NCI-H2029 treated with DMSO at 0.1 percent for 48 hours (cell line): ENCODE measurements around the gene ATP6V1B1.
"Not testable (repeated sequence)": the region's sequence is repeated elsewhere in the genome, so short reads cannot be mapped to it uniquely, and the experiment has no call there.

ENCODE experiments used
- DNase-seq: peaks from one replicate; lab custom pipeline; 2025; lab: John Stamatoyannopoulos, UW

Gene ATP6V1B1

DNA sequence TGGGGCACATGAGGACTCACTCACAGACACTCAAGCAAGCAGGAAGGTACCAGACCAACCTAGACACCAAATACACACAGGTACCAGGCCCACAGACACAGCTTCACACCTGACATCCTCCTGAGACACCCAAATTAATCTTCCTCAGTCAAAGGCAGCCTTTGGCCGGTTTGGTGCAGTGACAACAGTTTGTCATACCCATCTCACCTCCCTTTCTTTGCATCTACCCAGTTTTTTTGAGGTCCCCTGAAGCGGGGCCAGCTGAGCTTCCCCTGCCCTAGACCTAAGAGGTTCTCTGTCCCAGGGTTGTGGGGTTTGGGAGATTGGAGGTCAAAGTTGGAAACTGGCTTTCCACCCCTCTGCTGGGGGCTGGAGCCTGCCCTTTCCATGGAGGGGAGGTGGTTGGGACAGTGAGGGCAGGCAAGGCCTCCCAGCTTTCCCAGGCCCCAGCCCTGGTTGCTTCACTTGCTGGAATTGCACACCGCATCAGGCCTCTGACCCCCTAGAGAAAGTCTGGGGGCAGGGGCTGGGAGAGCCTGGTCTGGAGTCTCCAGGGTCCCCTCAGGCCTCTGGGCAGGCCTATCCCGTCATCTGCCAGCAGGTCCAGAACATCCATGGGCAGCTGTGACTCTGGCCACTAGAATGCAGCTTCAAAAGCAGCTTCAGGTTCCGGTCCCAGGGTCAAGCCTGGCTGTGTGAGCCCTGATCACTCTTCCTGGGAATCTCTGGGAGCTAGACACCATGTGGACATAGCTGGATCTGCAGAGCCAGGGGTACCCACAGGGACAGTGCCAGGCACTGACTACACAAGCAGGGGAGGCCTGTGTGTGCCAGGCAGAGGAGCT lies 71.5 kb downstream of the ATP6V1B1 start:
- no peak for DNase-seq

- DNase-seq, result no peak
These were observed 72.6 kb downstream of the ATP6V1B1 start for GRCh38 chr2:71008342-71008741.

DNA sequence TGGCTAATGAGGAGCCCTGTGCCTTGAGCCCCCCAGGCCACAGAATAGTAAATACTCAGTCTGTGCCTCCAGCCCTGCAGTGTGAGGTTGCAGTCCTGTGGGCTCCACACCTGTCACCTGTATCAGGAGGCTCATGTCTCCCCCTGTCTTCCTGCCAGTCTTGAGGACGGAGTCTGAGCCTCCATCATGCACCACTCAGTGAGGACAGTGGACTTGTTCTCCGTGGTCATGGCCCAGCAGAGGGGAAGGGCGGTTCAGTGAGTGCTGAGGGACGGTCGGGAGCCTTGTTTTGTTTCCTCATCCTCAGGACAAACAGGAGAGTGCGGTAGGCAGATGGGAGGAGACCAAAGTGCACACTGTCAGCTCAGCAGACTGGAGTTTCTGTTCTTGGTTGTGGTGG lies 76.1 kb downstream of the ATP6V1B1 start:
- not testable (repeated sequence) for DNase-seq
